ENCODE results near the gene PIGX.

- no peak for TF ChIP-seq CTCF (IDR thresholded peaks at IDR 0.05; ENCODE audit: poor library complexity)
- TF ChIP-seq EZH2 (IDR thresholded peaks at IDR 0.05; ENCODE audit: borderline replicate concordance), result no peak
- no peak for TF ChIP-seq EZH2phosphoT487 (IDR thresholded peaks at IDR 0.05; ENCODE audit: low read depth, severe bottlenecking, unreplicated experiment)
Observed at GRCh38 chr3:196763179-196763578, 51.0 kb downstream of the PIGX start.
